Thoracic aorta (tissue), 2 donors: ENCODE measurements around the gene DPY30. TPM values are rescaled to one million over a fixed set of nuclear protein-coding genes. Genes with fewer than 3 reads are reported as not detected.
A peak's percentile ranks its signal among the peaks of the same experiment; 100 is the strongest.

Experiments
- ATAC-seq: fragments of 150-250 bp; one replicate; pipeline ENCODE4 v1.8.0; 2017; ENCODE audit warnings: low read depth; ENCODE audit not compliant: insufficient number of reproducible peaks, low FRiP score
- DNase-seq: peaks from one replicate; pipeline ENCODE4 v3.0.0-alpha.2; 2020; ENCODE audit warnings: low spot score
- H3K27ac ChIP-seq, 2 donors: fragments of 200-600 bp; sonication (generic); 1 replicate in 1 of 2; 2 replicates in 1 of 2; pipeline ENCODE4 v1.5.1; 2016; ENCODE audit warnings: mild to moderate bottlenecking in 2 of 2, moderate library complexity in 2 of 2
- H3K27me3 ChIP-seq: fragments of 200-600 bp; sonication (generic); replicated peaks from 2 replicates; pipeline ENCODE4 v1.6.0; 2016; ENCODE audit warnings: mild to moderate bottlenecking; ENCODE audit not compliant: insufficient read depth
- H3K36me3 ChIP-seq: fragments of 200-600 bp; sonication (generic); one replicate; pipeline ENCODE4 v1.5.1; 2016
- H3K4me1 ChIP-seq, 2 donors: fragments of 200-600 bp; sonication (generic); 1 replicate in 1 of 2; 2 replicates in 1 of 2; pipeline versions ENCODE4 v1.5.1 to v1.6.0; 2016; ENCODE audit warnings: low read depth in 2 of 2, mild to moderate bottlenecking in 1 of 2; ENCODE audit not compliant: control insufficient read depth in 1 of 2
- H3K4me3 ChIP-seq: fragments of 200-600 bp; sonication (generic); 2 replicates; pipeline ENCODE4 v1.5.1; 2016; ENCODE audit warnings: mild to moderate bottlenecking
- H3K9me3 ChIP-seq: fragments of 200-600 bp; sonication (generic); 2 replicates; pipeline ENCODE4 v1.5.1; 2016
- CTCF ChIP-seq: fragments of 200-600 bp; sonication (generic); IDR thresholded peaks from one replicate; pipeline ENCODE4 v1.5.1; 2019; ENCODE audit warnings: antibody characterized with exemption
- total RNA-seq, 2 donors: library from RNA; depleted of rRNA; stranded (reverse); fragments of >200 nt; gene quantifications; one replicate each; pipeline versions ENCODE4 v1.1.0 to v1.2.3, GENCODE V29; 2016

Gene DPY30
- total RNA-seq, result 10 to 100 TPM; 22.3 to 30.7 TPM

- no peaks in the 10 kb centered on the region for H3K9me3 ChIP-seq
- peak within 1 kb of the TSS; percentile 92 for H3K4me3 ChIP-seq
- TF ChIP-seq CTCF, result no peak
- no peaks in the 10 kb centered on the region for H3K36me3 ChIP-seq
- peak; percentile 76 for DNase-seq
- H3K27ac ChIP-seq, result peak within 1 kb of the TSS; percentile 73 to 75
- peaks cover 7 to 9% of the 10 kb centered on the region in 2 donors for H3K4me1 ChIP-seq
- no peaks in the 10 kb centered on the region for H3K27me3 ChIP-seq
- ATAC-seq, result peak; percentile 67
Observed at GRCh38 chr2:32039447-32040219, at the start of gene DPY30. Gene DPY30, minus strand, starts transcription at chr2:32039805. Its CDS starts 349 bp downstream, at chr2:32039456.

DNA sequence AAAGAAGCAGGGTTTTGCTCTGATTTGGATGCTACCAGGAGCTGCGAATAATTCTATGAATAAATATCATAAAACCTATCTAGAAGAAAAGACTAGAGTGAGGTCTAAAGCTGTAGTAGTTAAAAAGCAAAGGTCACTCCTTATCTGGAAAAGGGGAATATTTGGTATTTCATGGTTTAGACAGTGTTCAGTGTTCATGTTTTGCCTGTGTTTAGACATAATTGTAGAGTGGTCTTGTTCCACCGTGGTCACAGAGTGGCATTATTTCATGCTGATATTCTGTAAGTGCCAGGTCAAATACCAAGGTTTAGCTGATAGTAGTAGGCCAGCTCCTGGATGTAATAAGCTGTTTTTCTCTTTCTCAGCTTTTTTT, 34.5 kb upstream of the DPY30 start:
- no peaks in the 10 kb centered on the region for H3K4me1 ChIP-seq
- ATAC-seq, result no peak

DNA sequence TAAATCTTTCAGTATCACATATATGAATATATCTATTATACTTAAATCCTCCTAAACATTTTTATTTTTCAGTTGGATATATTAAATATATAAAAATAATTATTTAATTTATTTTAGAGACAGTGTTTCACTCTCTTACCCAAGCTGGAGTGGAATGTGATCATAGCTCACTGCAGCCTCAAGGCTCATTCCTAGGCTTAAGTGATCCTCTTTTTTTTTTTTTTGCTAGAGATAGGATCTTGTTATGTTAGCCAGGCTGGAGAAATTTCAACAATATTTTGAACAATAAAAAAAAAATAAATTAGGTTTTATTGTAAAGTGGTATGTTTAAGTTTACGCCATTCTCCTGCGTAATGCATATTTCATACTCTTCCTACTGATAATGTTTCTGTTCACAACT, 27.9 kb upstream of the DPY30 start:
- DNase-seq, result no peak
- Histone ChIP-seq H3K27me3 (no peaks in the 10 kb centered on the region), H3K36me3 (no peaks in the 10 kb centered on the region), H3K27ac (no peak overlapping the region), H3K4me3 (no peak overlapping the region), H3K4me1 (peaks cover 9 to 15% of the 10 kb centered on the region in 2 donors), H3K9me3 (no peaks in the 10 kb centered on the region)
- no peak for TF ChIP-seq CTCF
- ATAC-seq, result no peak

More for the DNA sequence above, 34.5 kb upstream of the DPY30 start:
- Histone ChIP-seq H3K36me3 (peaks cover 2% of the 10 kb centered on the region), H3K4me3 (no peak overlapping the region), H3K27ac (no peak overlapping the region), H3K9me3 (no peaks in the 10 kb centered on the region), H3K27me3 (no peaks in the 10 kb centered on the region)
- TF ChIP-seq CTCF, result no peak
- no peak for DNase-seq

DNA sequence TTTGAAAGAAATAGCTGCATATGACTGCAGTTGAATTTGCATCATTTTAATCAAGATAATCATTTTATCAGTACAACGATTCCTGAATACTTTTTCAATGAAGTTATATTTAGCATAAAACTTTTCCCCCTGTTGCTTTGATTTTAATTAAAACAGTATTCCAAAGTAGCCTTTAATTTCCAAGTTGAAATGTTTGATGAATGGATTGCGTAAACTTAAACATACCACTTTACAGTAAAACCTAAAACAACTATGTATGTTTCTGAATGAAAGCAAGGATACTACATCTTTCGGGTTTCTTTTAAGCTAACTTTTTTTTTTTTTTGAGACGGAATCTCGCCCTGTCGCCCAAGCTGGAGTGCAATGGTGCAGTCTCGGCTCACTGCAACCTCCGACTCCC, 25.1 kb upstream of the DPY30 start:
- TF ChIP-seq CTCF, result no peak
- ATAC-seq (no peak), DNase-seq (no peak)
- Histone ChIP-seq H3K36me3 (no peaks in the 10 kb centered on the region), H3K4me3 (peak overlapping the region; percentile 94), H3K27me3 (no peaks in the 10 kb centered on the region), H3K27ac (peak overlapping the region in 1 of 2 donors; percentile 95), H3K9me3 (no peaks in the 10 kb centered on the region), H3K4me1 (peaks cover 9 to 15% of the 10 kb centered on the region in 2 donors)

DNA sequence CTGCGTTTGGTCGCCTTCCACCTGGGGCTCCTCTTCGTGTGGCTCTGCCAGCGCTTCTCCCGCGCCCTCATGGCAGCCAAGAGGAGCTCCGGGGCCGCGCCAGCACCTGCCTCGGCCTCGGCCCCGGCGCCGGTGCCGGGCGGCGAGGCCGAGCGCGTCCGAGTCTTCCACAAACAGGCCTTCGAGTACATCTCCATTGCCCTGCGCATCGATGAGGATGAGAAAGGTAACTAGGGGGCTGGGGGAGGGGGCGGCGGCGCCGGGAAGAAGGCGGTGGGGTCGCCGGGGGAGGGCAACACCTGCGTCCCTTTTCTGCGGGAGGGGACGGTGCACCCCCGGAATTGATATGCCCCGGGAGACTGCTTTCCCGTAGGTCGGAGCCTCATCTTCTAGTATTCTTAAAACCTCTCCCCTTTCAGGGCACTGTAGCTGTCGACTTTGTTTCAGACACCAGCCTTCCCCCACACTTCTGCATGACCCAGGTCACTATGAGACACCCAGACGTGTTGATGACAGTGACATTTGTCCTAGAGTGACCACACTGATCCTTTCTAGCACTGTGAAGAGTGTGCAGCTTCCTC, 24.5 kb upstream of the DPY30 start:
- no peak for ATAC-seq

More for the DNA sequence above, 24.5 kb upstream of the DPY30 start:
- Histone ChIP-seq H3K27ac (peak overlapping the region; percentile 90 to 95), H3K27me3 (no peaks in the 10 kb centered on the region), H3K36me3 (no peaks in the 10 kb centered on the region), H3K4me3 (peak overlapping the region; percentile 94), H3K9me3 (no peaks in the 10 kb centered on the region), H3K4me1 (peaks cover 9 to 15% of the 10 kb centered on the region in 2 donors)
- DNase-seq, result no peak
- TF ChIP-seq CTCF, result no peak
